GM21447 (cell line): ENCODE data around the gene FANCL.
"Not testable (repeated sequence)": the region's sequence is repeated elsewhere in the genome, so short reads cannot be mapped to it uniquely, and the experiment has no call there.

Experiments
- ATAC-seq: cut with Tn5 transposase; IDR thresholded peaks from one replicate; pipeline ENCODE4 v1.9.1; 2021; ENCODE audit not compliant: unreplicated experiment

FANCL gene

DNA sequence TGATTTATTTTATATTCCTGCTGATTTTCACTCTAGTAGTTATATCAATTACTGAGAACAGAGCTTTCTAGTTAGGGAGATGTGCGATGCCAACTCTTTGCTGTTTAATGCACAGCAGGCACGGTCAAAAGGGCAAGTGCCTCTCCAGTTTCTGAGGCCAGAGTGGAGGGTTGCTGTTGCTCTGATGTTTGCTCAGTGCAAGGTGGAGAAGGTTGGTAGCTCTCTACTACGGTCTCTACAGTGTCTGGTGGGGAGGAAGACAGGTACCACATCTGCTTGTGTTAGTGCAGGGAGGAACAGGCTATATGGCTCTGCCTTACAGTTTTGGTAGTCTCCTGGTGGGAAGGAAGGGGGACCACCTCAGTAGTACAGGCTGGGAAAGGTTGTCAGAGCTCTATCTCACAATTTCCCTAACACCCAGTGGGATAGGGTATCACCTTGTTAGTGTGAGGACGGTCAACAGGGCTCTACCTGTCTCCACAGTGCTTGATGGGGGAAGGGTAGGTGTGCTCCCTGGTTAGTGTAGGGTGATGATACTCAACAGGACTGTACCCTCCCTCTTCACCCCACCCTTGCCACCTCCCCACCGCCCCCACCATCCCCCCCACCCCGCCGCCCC is 85.9 kb downstream of the FANCL start:
- no peak for ATAC-seq

DNA sequence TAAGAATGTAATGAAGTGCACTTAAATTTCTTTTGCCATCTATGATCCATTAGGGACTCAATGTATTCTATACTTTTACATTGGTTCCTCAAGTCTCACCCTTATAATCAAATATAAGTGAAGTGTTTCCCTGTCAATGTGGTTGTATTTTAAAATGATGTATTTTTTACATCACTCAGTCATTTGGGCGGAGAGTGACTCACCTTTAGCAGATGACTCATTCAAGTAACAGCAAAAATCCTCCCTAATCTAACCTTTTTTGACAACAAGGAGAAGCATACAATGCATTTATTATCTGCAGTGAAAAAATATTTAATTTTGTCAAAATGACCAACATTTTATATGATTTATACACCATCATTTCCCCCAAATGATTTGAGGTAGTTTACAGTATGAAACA is 94.4 kb downstream of the FANCL start:
- no peak for ATAC-seq

- not testable (repeated sequence) for ATAC-seq
Measured at GRCh38 chr2:58145769-58146168, 95.4 kb downstream of the FANCL start.

DNA sequence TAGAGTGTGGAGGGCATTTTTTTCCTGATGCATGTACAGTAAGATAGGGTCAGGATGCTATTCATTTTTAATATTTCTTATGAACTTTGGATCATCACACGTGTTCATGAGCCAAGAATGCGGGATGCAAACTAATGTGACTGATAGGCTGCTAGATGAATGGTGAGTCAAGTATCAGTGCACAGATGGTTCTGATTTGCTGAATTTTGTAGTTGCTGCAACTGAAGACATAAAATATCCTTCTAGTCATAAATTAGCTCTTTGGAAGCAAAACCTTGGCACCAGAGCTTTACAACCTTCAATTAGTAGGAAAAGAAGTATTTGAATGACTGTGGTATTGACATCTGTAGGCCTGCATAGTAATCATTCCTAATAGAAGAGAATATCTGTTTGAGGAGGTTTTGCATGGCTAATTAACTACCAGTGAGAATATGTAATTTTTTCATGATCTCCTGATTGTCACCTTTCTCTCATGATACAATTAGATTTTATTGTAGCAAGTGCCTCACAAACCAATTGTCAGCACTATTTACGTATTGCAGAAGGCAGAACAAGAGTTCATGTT is 100.5 kb downstream of the FANCL start:
- no peak for ATAC-seq

- no peak for ATAC-seq
Measured at GRCh38 chr2:58138396-58139030, 102.6 kb downstream of the FANCL start.

- no peak for ATAC-seq
Measured at GRCh38 chr2:58137856-58138255, 103.3 kb downstream of the FANCL start.

DNA sequence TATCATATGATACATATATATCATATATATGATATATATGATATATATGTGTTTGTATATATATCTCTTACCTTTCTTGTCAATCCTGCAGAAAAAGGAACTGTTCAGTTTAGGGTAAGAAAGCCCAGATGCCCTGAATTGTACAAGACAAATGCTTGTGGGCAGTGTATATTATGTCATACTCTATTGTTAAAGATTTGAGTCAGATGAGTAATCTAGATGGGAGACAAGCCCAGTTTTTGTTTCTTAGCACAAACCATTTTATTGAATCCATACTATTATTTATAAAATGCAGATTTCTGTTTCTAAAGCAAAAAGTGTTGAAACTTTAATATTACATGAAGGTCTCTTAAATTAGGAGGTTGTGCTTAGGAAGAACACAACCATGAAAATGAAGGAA is 103.9 kb downstream of the FANCL start:
- no peak for ATAC-seq

GRCh38 chr2:58135861-58136260 is 105.3 kb downstream of the FANCL start:
- ATAC-seq: no peak

DNA sequence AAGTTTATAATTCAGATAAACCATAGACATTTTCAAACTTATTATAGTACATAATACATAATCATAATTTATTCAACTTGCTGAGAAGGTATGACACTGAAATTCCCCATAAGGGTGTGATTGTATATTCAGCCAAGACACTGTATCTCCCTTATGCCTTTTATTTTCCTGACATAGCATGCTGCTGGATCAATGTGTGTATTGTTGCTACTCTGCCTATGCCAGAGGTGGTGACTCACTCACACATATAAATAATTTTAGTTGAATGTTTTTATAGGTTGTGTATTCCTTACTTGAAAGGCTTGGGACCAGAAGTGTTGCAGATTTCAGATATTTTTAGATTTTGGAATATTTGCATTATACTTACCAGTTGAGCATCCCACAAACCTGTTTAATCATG is 107.7 kb downstream of the FANCL start:
- no peak for ATAC-seq

DNA sequence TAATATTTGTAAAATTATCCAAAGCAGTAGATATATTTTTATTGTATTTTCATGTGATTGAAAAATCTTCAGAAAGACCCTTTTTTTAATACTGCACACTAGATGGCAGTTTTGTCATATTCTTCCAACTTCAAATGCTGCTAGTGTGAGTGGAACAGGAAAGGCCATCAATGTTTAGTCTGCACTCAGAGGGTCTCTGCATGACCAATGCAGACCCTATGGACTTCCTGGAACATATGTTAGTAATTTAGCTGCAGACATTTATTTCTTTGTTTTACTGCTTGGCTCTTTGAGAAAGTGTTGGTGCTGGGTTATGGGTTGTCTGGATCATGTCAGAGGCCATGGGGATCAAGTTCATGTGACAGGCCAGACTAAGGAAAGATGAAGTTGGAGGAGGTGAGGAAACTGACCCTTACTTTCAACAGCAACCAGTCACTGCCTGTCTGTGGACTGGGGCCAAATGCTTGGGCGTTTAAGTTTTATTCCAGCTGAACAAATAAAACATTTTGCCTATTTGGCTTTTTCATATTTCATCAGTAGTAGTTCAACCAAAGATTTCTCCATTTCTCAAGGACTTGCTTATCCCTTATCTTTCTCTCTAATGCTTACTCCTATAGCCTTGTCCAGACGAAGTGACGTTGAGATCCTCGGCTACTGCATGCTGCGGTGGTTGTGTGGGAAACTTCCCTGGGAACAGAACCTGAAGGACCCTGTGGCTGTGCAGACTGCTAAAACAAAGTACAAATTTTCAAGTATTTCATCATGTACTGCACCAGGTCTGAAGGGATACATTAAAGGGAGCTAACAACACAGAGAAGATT is 109.7 kb downstream of the FANCL start:
- no peak for ATAC-seq

- ATAC-seq: no peak
Measured at GRCh38 chr2:58130238-58130637, 110.9 kb downstream of the FANCL start.

DNA sequence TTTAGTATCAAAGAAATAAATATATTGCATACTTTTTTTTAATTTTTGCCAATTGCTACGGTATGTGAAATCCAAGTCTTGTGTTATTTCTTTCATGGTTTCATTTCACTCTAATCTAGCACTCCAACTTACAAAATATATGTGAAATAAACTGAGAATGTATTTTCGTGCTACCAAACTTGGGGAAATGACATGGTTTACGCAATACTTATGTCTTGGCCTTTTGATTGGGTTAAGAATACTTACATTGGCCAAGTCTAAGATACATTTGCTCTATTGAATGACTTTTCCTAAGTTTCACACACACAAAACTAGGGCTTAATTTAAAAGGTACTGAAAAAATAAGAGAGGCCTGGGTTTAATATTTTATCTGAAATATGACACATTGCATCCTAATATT is 114.0 kb downstream of the FANCL start:
- no peak for ATAC-seq

GRCh38 chr2:58122540-58122939 is 118.6 kb downstream of the FANCL start:
- ATAC-seq: no peak

GRCh38 chr2:58122040-58122439 is 119.1 kb downstream of the FANCL start:
- ATAC-seq: no peak

- ATAC-seq: no peak
Measured at GRCh38 chr2:58120626-58121229, 120.4 kb downstream of the FANCL start.

DNA sequence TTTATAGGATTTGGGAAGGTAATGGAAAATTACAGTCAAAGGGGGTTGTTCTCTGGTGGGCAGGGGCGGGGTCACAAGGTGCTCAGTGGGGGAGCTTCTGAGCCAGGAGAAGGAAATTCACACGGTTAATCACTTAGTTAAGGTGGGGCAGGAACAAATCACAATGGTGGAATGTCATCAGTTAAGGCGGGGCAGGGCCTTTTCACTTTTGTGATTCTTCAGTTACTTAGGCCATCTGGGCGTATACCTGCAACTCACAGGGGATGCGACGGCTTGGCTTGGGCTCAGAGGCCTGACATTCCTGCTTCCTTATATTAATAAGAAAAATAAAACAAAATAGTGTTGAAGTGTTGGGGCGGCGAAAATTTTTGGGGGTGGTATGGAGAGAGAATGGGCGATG is 127.6 kb downstream of the FANCL start:
- ATAC-seq: not testable (repeated sequence)

- ATAC-seq: no peak
Measured at GRCh38 chr2:58110765-58111164, 130.4 kb downstream of the FANCL start.

GRCh38 chr2:58109481-58109880 is 131.6 kb downstream of the FANCL start:
- no peak for ATAC-seq
